ENCODE data around the gene AS3MT.
A peak's percentile ranks its signal among the peaks of the same experiment; 100 is the strongest.

AS3MT gene

GRCh38 chr10:102856758-102857424 lies 12.4 kb upstream of the AS3MT start:
- Histone ChIP-seq H3K79me1 (replicated peaks; ENCODE audit: low read length, poor library complexity, severe bottlenecking) (peaks cover 15% of the 10 kb centered on the region), H2AK5ac (ENCODE audit: low read length, severe bottlenecking) (peak overlapping the region; percentile 86), H3K9ac (ENCODE audit: low read length) (peak overlapping the region; percentile 97), H2BK5ac (ENCODE audit: low read depth, low read length, poor library complexity, severe bottlenecking) (no peak overlapping the region), H2BK15ac (ENCODE audit: low read depth, poor library complexity, severe bottlenecking) (no peak overlapping the region), H2AFZ (ENCODE audit: low read depth, low read length) (no peak overlapping the region), H3K4me3 (ENCODE audit: insufficient read depth in 1 of 2, low read depth in 1 of 2, low read length in 2 of 2) (no peak overlapping the region), H3K4me1 (ENCODE audit: control insufficient read depth, insufficient read depth, low read depth, low read length) (peaks cover 2% of the 10 kb centered on the region), H2BK120ac (ENCODE audit: low read depth, low read length) (no peak overlapping the region), H3K18ac (ENCODE audit: low read depth in 1 of 2, low read length in 2 of 2) (no peak overlapping the region), H3K23ac (ENCODE audit: low read length in 2 of 2) (no peak overlapping the region), H3K4ac (ENCODE audit: low read depth in 1 of 2, low read length in 2 of 2) (peak overlapping the region in 1 of 2 experiments; percentile 61), H4K8ac (ENCODE audit: low read length) (no peak overlapping the region), H3K27ac (ENCODE audit: low read length, poor library complexity, severe bottlenecking) (no peak overlapping the region), H3K36me3 (ENCODE audit: control insufficient read depth in 1 of 2, insufficient read depth in 2 of 2, low read depth in 1 of 2, low read length in 2 of 2) (peaks cover 0 to 12% of the 10 kb centered on the region in 2 experiments), H3K14ac (ENCODE audit: low read length in 2 of 2) (no peak overlapping the region), H3K4me2 (ENCODE audit: low read length, poor library complexity, severe bottlenecking) (no peak overlapping the region), H2BK12ac (ENCODE audit: low read length in 2 of 2) (peak overlapping the region in 1 of 2 experiments; percentile 3), H3K9me3 (ENCODE audit: control insufficient read depth, low read length) (no peaks in the 10 kb centered on the region), H3K27me3 (ENCODE audit: control insufficient read depth in 1 of 2, insufficient read depth in 1 of 2, low read length in 2 of 2) (no peaks in the 10 kb centered on the region), H4K91ac (ENCODE audit: low read length) (no peak overlapping the region)
- DNase-seq = no peak
- WGBS = 100% methylated on average over 1 of the region's 3 CpGs

- Histone ChIP-seq H3K4me3 (ENCODE audit: insufficient read depth in 1 of 2, low read depth in 1 of 2, low read length in 2 of 2) (no peak overlapping the region), H4K8ac (ENCODE audit: low read length) (no peak overlapping the region), H3K23ac (ENCODE audit: low read length in 2 of 2) (no peak overlapping the region), H2BK120ac (ENCODE audit: low read depth, low read length) (no peak overlapping the region), H3K27me3 (ENCODE audit: control insufficient read depth in 1 of 2, insufficient read depth in 1 of 2, low read length in 2 of 2) (no peaks in the 10 kb centered on the region), H3K4ac (ENCODE audit: low read depth in 1 of 2, low read length in 2 of 2) (no peak overlapping the region), H3K27ac (ENCODE audit: low read length, poor library complexity, severe bottlenecking) (no peak overlapping the region), H3K9me3 (ENCODE audit: control insufficient read depth, low read length) (no peaks in the 10 kb centered on the region), H2BK5ac (ENCODE audit: low read depth, low read length, poor library complexity, severe bottlenecking) (no peak overlapping the region), H4K91ac (ENCODE audit: low read length) (no peak overlapping the region), H2BK12ac (ENCODE audit: low read length in 2 of 2) (no peak overlapping the region), H3K9ac (ENCODE audit: low read length) (no peak overlapping the region), H3K4me2 (ENCODE audit: low read length, poor library complexity, severe bottlenecking) (no peak overlapping the region), H3K18ac (ENCODE audit: low read depth in 1 of 2, low read length in 2 of 2) (no peak overlapping the region), H2AK5ac (ENCODE audit: low read length, severe bottlenecking) (no peak overlapping the region), H3K36me3 (ENCODE audit: control insufficient read depth in 1 of 2, insufficient read depth in 2 of 2, low read depth in 1 of 2, low read length in 2 of 2) (peaks cover 0 to 33% of the 10 kb centered on the region in 2 experiments), H2BK15ac (ENCODE audit: low read depth, poor library complexity, severe bottlenecking) (no peak overlapping the region), H3K4me1 (ENCODE audit: control insufficient read depth, insufficient read depth, low read depth, low read length) (no peaks in the 10 kb centered on the region), H2AFZ (ENCODE audit: low read depth, low read length) (no peak overlapping the region), H3K79me1 (replicated peaks; ENCODE audit: low read length, poor library complexity, severe bottlenecking) (peaks cover 14% of the 10 kb centered on the region), H3K14ac (ENCODE audit: low read length in 2 of 2) (no peak overlapping the region)
- no peak for DNase-seq
- WGBS = 98% methylated on average over 1 of the region's 2 CpGs
Observed at GRCh38 chr10:102859911-102860310, 9.4 kb upstream of the AS3MT start.

GRCh38 chr10:102863660-102864059 lies 5.6 kb upstream of the AS3MT start:
- Histone ChIP-seq H3K4me2 (ENCODE audit: low read length, poor library complexity, severe bottlenecking) (no peak overlapping the region), H3K79me1 (replicated peaks; ENCODE audit: low read length, poor library complexity, severe bottlenecking) (peaks cover 9% of the 10 kb centered on the region), H2BK120ac (ENCODE audit: low read depth, low read length) (no peak overlapping the region), H2AFZ (ENCODE audit: low read depth, low read length) (no peak overlapping the region), H3K23ac (ENCODE audit: low read length in 2 of 2) (no peak overlapping the region), H4K8ac (ENCODE audit: low read length) (no peak overlapping the region), H4K91ac (ENCODE audit: low read length) (no peak overlapping the region), H3K4me1 (ENCODE audit: control insufficient read depth, insufficient read depth, low read depth, low read length) (no peaks in the 10 kb centered on the region), H3K27ac (ENCODE audit: low read length, poor library complexity, severe bottlenecking) (no peak overlapping the region), H3K9me3 (ENCODE audit: control insufficient read depth, low read length) (no peaks in the 10 kb centered on the region), H3K4me3 (ENCODE audit: insufficient read depth in 1 of 2, low read depth in 1 of 2, low read length in 2 of 2) (no peak overlapping the region), H3K27me3 (ENCODE audit: control insufficient read depth in 1 of 2, insufficient read depth in 1 of 2, low read length in 2 of 2) (no peaks in the 10 kb centered on the region), H3K18ac (ENCODE audit: low read depth in 1 of 2, low read length in 2 of 2) (no peak overlapping the region), H2AK5ac (ENCODE audit: low read length, severe bottlenecking) (no peak overlapping the region), H3K9ac (ENCODE audit: low read length) (no peak overlapping the region), H3K14ac (ENCODE audit: low read length in 2 of 2) (no peak overlapping the region), H2BK15ac (ENCODE audit: low read depth, poor library complexity, severe bottlenecking) (no peak overlapping the region), H3K4ac (ENCODE audit: low read depth in 1 of 2, low read length in 2 of 2) (no peak overlapping the region), H3K36me3 (ENCODE audit: control insufficient read depth in 1 of 2, insufficient read depth in 2 of 2, low read depth in 1 of 2, low read length in 2 of 2) (peaks cover 0 to 37% of the 10 kb centered on the region in 2 experiments), H2BK5ac (ENCODE audit: low read depth, low read length, poor library complexity, severe bottlenecking) (no peak overlapping the region), H2BK12ac (ENCODE audit: low read length in 2 of 2) (no peak overlapping the region)
- WGBS = 88% methylated on average over 2 of the region's 2 CpGs
- DNase-seq = no peak

DNA sequence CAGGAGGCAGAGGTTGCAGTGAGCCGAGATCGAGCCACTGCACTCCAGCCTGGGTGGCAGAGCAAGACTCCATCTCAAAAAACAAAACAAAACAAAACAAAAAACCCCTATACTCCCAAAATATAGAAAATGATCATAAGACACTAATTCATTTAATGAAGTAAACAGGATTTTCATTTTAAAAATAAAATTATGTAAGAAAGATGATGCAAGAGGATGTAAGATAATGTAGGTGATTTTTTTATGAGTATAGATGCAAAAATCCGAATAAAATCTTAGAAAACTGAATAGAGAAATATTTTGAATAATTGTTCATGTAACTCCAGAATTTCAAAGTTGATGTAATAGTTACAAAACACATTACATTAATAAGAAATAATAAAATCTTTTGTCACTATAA lies 3.6 kb upstream of the AS3MT start:
- Histone ChIP-seq H3K4me2 (ENCODE audit: low read length, poor library complexity, severe bottlenecking) (no peak overlapping the region), H3K14ac (ENCODE audit: low read length in 2 of 2) (no peak overlapping the region), H2BK15ac (ENCODE audit: low read depth, poor library complexity, severe bottlenecking) (no peak overlapping the region), H3K4me3 (ENCODE audit: insufficient read depth in 1 of 2, low read depth in 1 of 2, low read length in 2 of 2) (no peak overlapping the region), H2BK120ac (ENCODE audit: low read depth, low read length) (no peak overlapping the region), H3K23ac (ENCODE audit: low read length in 2 of 2) (no peak overlapping the region), H3K4ac (ENCODE audit: low read depth in 1 of 2, low read length in 2 of 2) (no peak overlapping the region), H3K18ac (ENCODE audit: low read depth in 1 of 2, low read length in 2 of 2) (no peak overlapping the region), H4K8ac (ENCODE audit: low read length) (no peak overlapping the region), H2BK5ac (ENCODE audit: low read depth, low read length, poor library complexity, severe bottlenecking) (no peak overlapping the region), H2AK5ac (ENCODE audit: low read length, severe bottlenecking) (no peak overlapping the region), H3K36me3 (ENCODE audit: control insufficient read depth in 1 of 2, insufficient read depth in 2 of 2, low read depth in 1 of 2, low read length in 2 of 2) (peaks cover 0 to 31% of the 10 kb centered on the region in 2 experiments), H3K79me1 (replicated peaks; ENCODE audit: low read length, poor library complexity, severe bottlenecking) (peaks cover under 1% of the 10 kb centered on the region), H3K4me1 (ENCODE audit: control insufficient read depth, insufficient read depth, low read depth, low read length) (peaks cover 5% of the 10 kb centered on the region), H3K27me3 (ENCODE audit: control insufficient read depth in 1 of 2, insufficient read depth in 1 of 2, low read length in 2 of 2) (no peaks in the 10 kb centered on the region), H2BK12ac (ENCODE audit: low read length in 2 of 2) (no peak overlapping the region), H3K27ac (ENCODE audit: low read length, poor library complexity, severe bottlenecking) (no peak overlapping the region), H3K9ac (ENCODE audit: low read length) (no peak overlapping the region), H3K9me3 (ENCODE audit: control insufficient read depth, low read length) (no peaks in the 10 kb centered on the region), H4K91ac (ENCODE audit: low read length) (no peak overlapping the region), H2AFZ (ENCODE audit: low read depth, low read length) (no peak overlapping the region)
- DNase-seq = no peak
- no CpG with 5 or more reads among the region's 3 CpGs for WGBS

All from mesenchymal stem cell (in vitro differentiated cells and primary cell).